Ovary (tissue), 9 donors: ENCODE results near the gene CASKIN2. TPM values are rescaled to one million over a fixed set of nuclear protein-coding genes. Genes with fewer than 3 reads are reported as not detected.

ENCODE experiments used
- DNase-seq, 5 donors: peaks; one replicate each; pipeline ENCODE4 v3.0.0-alpha.2; 2019 to 2020
- H3K27ac ChIP-seq, 2 donors: fragments of 200-600 bp; one replicate each; pipeline versions ENCODE4 v1.5.1 to v1.8.0; 2019 to 2022
- H3K27me3 ChIP-seq: fragments of 200-600 bp; one replicate; pipeline ENCODE4 v1.8.0; 2022
- H3K36me3 ChIP-seq: fragments of 200-600 bp; sonication (generic); one replicate; pipeline ENCODE4 v1.5.1; 2019
- H3K4me1 ChIP-seq: one replicate; pipeline ENCODE4 v1.8.1; 2013; ENCODE audit warnings: mild to moderate bottlenecking, moderate library complexity; ENCODE audit not compliant: insufficient read depth
- H3K4me3 ChIP-seq: fragments of 200-600 bp; sonication (generic); one replicate; pipeline ENCODE4 v1.5.1; 2017
- H3K9me3 ChIP-seq, 2 donors: fragments of 200-600 bp in 1 of 2; sonication (generic) in 1 of 2; one replicate each; pipeline versions ENCODE4 v1.5.1 to v1.8.1; 2013 to 2019; ENCODE audit warnings: mild to moderate bottlenecking in 1 of 2, moderate library complexity in 1 of 2
- CTCF ChIP-seq, 3 donors: fragments of 450-650 bp in 2 of 3; fragments of 200-600 bp in 1 of 3; IDR thresholded peaks; one replicate each; pipeline versions ENCODE4 v1.5.1 to v1.8.0; 2016 to 2022; ENCODE audit warnings: antibody characterized with exemption in 3 of 3, mild to moderate bottlenecking in 1 of 3
- EP300 ChIP-seq: sonication (generic); formaldehyde crosslinking; IDR thresholded peaks from one replicate; pipeline ENCODE4 v1.6.1; 2017; ENCODE audit warnings: antibody characterized with exemption
- POLR2A ChIP-seq: fragments of 450-650 bp; IDR thresholded peaks from one replicate; pipeline ENCODE4 v1.6.1; 2017; ENCODE audit warnings: antibody characterized with exemption, mild to moderate bottlenecking, moderate library complexity
- WGBS, 3 donors: extraction: QIAGEN DNeasy Blood & Tissue Kit in 1 of 3; methylation state at CpG; one replicate each; pipeline versions ENCODE4 v1.1.5 to v1.1.7; 2013 to 2017; 5-methylcytosine and 5-hydroxymethylcytosine counted together
- intact Hi-C, 4 donors: fragments of 100-400 bp; cut with DNase I; formaldehyde crosslinking; loops; one replicate each; pipeline versions ENCODE4 v1.11.0 to v1.15.1; 2022 to 2023
- polyA plus RNA-seq, 2 donors: library from polyadenylated mRNA; stranded (reverse); fragments of 200-250 nt in 1 of 2; fragments of 350-450 nt in 1 of 2; fragmentation: Illumina TruSeq in 1 of 2; extraction: RNeasy Lipid Tissue Mini Kit (QIAGEN cat#74804) in 1 of 2; gene quantifications; one replicate each; pipeline ENCODE4 v1.2.3, GENCODE V29; 2013 to 2014
- total RNA-seq, 7 donors: library from RNA; depleted of rRNA in 2 of 7; stranded (reverse); fragments of >200 nt in 2 of 7; fragmentation: NEBNext Ultra II Directional in 3 of 7; extraction: Animal tissue kit (Norgen Biotek cat#: 25700) in 3 of 7; gene quantifications; one replicate each; pipeline versions ENCODE4 v1.1.0 to v1.2.4, GENCODE V29; 2016 to 2023
- donor health status: DM: no; HTN: no; CAD: no; lungs with moderate emphysema.
- donor health status: DM: no; HTN: no; CAD: no.
- donor health status: Bipolar disorder and iron deficiency.
- donor health status: DM: yes; HTN: yes; CAD: no.
- donor health status: DM: no; HTN: no; CAD: no.
- donor health status: DM: yes; HTN: yes; CAD: no.

The CASKIN2 gene
- total and polyA plus RNA-seq, 9 donors = 9.1 to 58.7 (median 36.8) TPM

DNA sequence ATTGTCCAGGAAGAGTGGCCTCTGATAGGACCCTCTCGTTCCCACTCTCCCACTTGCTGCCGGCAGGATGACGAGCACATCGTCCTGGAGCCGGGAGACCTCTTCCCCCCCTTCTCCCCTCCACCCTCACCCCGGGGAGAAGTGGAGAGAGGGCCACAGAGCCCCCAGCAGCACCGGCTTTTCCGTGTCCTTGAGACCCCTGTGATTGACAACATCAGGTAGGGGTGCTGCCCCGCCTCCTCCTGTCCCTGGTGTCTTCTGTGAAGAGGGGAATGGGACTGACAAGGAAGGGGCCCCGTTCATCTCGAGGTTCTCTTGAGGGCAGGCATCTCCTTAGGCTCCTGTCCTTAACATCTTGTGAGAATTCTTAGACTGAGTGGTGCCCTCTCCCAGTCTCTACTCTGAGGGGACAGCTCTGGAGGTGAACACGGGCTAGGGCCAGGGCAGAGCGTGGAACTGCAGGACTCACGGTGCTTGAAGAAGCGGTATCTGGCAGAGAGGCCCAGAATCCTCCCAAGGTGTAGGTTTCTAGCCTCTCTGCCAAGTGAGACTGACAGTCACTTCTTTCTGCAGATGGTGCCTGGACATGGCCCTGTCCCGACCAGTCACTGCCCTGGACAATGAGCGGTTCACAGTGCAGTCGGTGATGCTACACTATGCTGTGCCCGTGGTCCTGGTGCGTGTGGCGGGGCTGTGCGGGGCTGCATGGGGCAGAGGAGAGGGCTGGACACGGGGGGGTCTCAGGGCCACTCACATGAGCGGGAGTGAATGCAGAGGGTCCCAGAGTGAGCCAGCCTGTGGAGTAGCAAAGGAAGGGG, 26.4 kb downstream of the CASKIN2 start:
- H3K27me3 ChIP-seq = no peaks in the 10 kb centered on the region
- H3K4me1 ChIP-seq = no peaks in the 10 kb centered on the region
- intact Hi-C loops = no loop called here
- no peak overlapping the region for H3K4me3 ChIP-seq
- DNase-seq = no peak
- H3K27ac ChIP-seq = no peak overlapping the region
- no peaks in the 10 kb centered on the region for H3K9me3 ChIP-seq
- no peaks in the 10 kb centered on the region for H3K36me3 ChIP-seq
- TF ChIP-seq EP300 (no peak), CTCF (IDR thresholded peaks at IDR 0.05) (no peak), POLR2A (no peak)
- WGBS, 3 donors = 86 to 92% (median 87%) methylated on average over 24 of the region's 24 CpGs

DNA sequence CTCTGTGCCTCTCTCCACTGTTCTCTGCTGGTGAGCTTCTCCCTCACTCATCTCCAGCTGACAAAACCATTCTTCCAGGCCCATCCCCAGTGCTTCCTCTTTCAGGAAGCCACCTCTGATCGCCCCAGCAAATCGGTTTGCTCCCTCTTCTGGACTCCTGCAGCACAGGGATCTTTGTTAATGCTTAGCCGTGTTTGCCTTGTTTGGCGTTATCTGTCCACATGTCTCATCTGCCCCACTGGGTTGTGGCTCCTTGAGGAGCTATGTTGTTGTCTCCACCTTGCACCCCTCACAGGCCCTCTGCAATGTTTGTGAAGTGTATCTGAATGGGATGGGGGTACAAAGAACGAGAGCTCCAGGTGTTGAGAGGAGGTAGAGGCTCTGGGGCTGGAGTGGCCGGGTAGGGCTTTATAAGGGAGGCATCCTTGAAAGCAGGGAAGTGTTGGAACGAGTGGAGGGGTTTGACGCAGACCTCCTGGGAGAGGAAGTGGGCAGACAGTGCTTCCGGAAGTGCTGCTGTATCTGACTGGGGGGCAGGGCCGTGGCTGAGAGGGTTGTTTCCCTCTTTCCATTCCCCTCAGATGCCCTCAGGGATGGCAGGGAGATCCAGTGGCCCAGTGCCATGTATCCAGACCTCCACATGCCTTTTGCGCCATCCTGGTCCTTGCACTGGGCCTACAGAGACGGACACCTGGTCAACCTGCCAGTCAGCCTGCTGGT, 27.8 kb downstream of the CASKIN2 start:
- Histone ChIP-seq H3K36me3 (no peaks in the 10 kb centered on the region), H3K4me3 (no peak overlapping the region), H3K9me3 (no peaks in the 10 kb centered on the region), H3K27me3 (no peaks in the 10 kb centered on the region), H3K27ac (no peak overlapping the region), H3K4me1 (no peaks in the 10 kb centered on the region)
- DNase-seq = no peak
- WGBS, 3 donors = 56 to 71% (median 71%) methylated on average over 12 of the region's 12 CpGs
- intact Hi-C loops = no loop called here
- TF ChIP-seq POLR2A (no peak), CTCF (IDR thresholded peaks at IDR 0.05) (no peak), EP300 (no peak)

DNA sequence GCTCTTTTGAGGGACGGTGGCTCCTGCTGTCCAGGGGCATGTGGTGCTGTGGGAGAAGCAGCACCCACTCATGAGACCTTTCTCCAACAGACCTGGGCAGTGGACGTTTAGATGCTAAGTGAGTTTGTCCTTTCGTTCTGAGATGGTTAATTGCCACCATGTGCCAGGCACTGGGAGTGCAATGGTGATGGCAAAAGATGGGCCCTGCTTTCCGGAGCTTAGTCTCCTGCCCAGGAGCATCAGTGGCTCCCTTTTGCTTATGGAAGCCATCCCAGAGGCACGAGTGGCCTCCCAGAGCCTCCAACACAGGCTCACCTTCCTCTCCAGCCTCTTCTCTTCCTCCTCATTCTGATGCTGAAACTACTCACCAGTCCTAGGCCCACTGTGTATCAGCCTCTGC, 28.4 kb downstream of the CASKIN2 start:
- Histone ChIP-seq H3K4me3 (no peak overlapping the region), H3K9me3 (no peaks in the 10 kb centered on the region), H3K4me1 (no peaks in the 10 kb centered on the region), H3K36me3 (no peaks in the 10 kb centered on the region), H3K27ac (no peak overlapping the region), H3K27me3 (no peaks in the 10 kb centered on the region)
- intact Hi-C loops = no loop called here
- DNase-seq = no peak
- whole genome bisulfite sequencing, 3 donors = 78 to 82% (median 81%) methylated on average over 5 of the region's 5 CpGs
- TF ChIP-seq EP300 (no peak), CTCF (IDR thresholded peaks at IDR 0.05) (no peak), POLR2A (no peak)

DNA sequence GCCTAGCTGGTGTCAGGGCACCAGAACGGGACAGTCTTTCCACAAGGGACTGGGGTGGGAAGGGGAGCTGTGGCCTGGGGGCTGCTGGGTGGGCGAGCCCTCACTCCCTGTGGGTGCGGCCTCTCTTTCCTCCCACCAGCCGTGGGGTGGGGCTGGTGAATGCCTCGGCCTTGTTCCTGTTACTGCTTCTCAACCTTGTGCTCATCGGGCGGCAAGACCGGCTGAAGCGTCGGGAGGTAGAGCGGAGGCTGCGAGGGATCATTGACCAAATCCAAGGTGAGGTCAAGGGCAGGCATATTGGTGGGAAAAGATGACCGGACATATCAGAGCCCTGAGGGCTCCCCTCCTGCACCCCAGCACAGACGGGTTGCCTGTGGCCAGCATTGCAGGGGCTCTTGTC, 29.2 kb downstream of the CASKIN2 start:
- Histone ChIP-seq H3K4me1 (peaks cover 2% of the 10 kb centered on the region), H3K27me3 (no peaks in the 10 kb centered on the region), H3K9me3 (no peaks in the 10 kb centered on the region), H3K36me3 (no peaks in the 10 kb centered on the region), H3K27ac (no peak overlapping the region), H3K4me3 (no peak overlapping the region)
- TF ChIP-seq POLR2A (no peak), CTCF (IDR thresholded peaks at IDR 0.05) (no peak), EP300 (no peak)
- WGBS, 3 donors = 75 to 88% (median 81%) methylated on average over 10 to 14 of the region's 14 CpGs
- no peak for DNase-seq
- intact Hi-C loops = no loop called here
